Keratinocyte (primary cell): ENCODE measurements around the gene C16orf90. TPM values are rescaled to one million over a fixed set of nuclear protein-coding genes. Genes with fewer than 3 reads are reported as not detected.

Experiments used
- DNase-seq: peaks from one replicate; pipeline ENCODE4 v3.0.0-alpha.2; 2011; ENCODE audit warnings: low read depth, missing footprints, low spot score
- FAIRE-seq: peaks from 2 replicates; lab custom pipeline; 2011; peaks lifted over from hg19 to GRCh38; lab: Jason Lieb, UNC
- H2AFZ ChIP-seq: 2 replicates; pipeline ENCODE4 v1.6.0; 2012; ENCODE audit warnings: low read length, control low read depth, inconsistent platforms; ENCODE audit not compliant: control insufficient read depth
- H3K27ac ChIP-seq: 2 replicates; pipeline ENCODE4 v1.5.1; 2011; ENCODE audit warnings: low read length; ENCODE audit not compliant: control insufficient read depth, insufficient read depth
- H3K27me3 ChIP-seq: 3 replicates; pipeline ENCODE4 v1.6.0; 2011; ENCODE audit warnings: low read length; ENCODE audit not compliant: control insufficient read depth, insufficient read depth; ENCODE audit errors: extremely low read depth
- H3K36me3 ChIP-seq, 2 experiments: 2 replicates in 1 of 2; 3 replicates in 1 of 2; pipeline ENCODE4 v1.5.1; 2011; ENCODE audit warnings: low read length in 2 of 2, mild to moderate bottlenecking in 1 of 2; ENCODE audit not compliant: control insufficient read depth in 2 of 2, insufficient read depth in 2 of 2; ENCODE audit errors: extremely low read depth in 1 of 2
- H3K4me1 ChIP-seq: 3 replicates; pipeline ENCODE4 v1.5.1; 2011; ENCODE audit warnings: low read length; ENCODE audit not compliant: control insufficient read depth, insufficient read depth; ENCODE audit errors: extremely low read depth
- H3K4me2 ChIP-seq: 3 replicates; pipeline ENCODE4 v1.6.0; 2011; ENCODE audit warnings: low read depth, low read length; ENCODE audit not compliant: control insufficient read depth, insufficient read depth; ENCODE audit errors: extremely low read depth
- H3K4me3 ChIP-seq, 3 experiments: fragments of 200-600 bp in 1 of 3; sonication (generic) in 1 of 3; 2 replicates in 2 of 3; 3 replicates in 1 of 3; pipeline ENCODE4 v1.5.1; 2011 to 2016; ENCODE audit warnings: low read length in 3 of 3, mild to moderate bottlenecking in 3 of 3, control low read depth in 2 of 3, inconsistent platforms in 1 of 3, low read depth in 1 of 3, mixed read lengths in 1 of 3, mixed run types in 1 of 3, moderate library complexity in 1 of 3; ENCODE audit not compliant: control insufficient read depth in 2 of 3, insufficient read depth in 2 of 3; ENCODE audit errors: extremely low read depth in 1 of 3
- H3K79me2 ChIP-seq: 2 replicates; pipeline ENCODE4 v1.6.0; 2012; ENCODE audit warnings: low read length; ENCODE audit not compliant: control insufficient read depth, insufficient read depth
- H3K9ac ChIP-seq: 3 replicates; pipeline ENCODE4 v1.6.0; 2011; ENCODE audit warnings: low read length; ENCODE audit not compliant: control insufficient read depth, insufficient read depth; ENCODE audit errors: extremely low read depth
- H3K9me1 ChIP-seq: 3 replicates; pipeline ENCODE4 v1.6.0; 2011; ENCODE audit warnings: low read length; ENCODE audit not compliant: control insufficient read depth, insufficient read depth; ENCODE audit errors: extremely low read depth
- H3K9me3 ChIP-seq: 2 replicates; pipeline ENCODE4 v1.5.1; 2012; ENCODE audit warnings: low read depth, low read length; ENCODE audit not compliant: control insufficient read depth
- H4K20me1 ChIP-seq: 3 replicates; pipeline ENCODE4 v1.6.0; 2011; ENCODE audit warnings: low read length; ENCODE audit not compliant: control insufficient read depth, insufficient read depth; ENCODE audit errors: extremely low read depth
- CTCF ChIP-seq, 3 experiments: IDR thresholded peaks in 1 of 3; conservative IDR thresholded peaks in 1 of 3; optimal IDR thresholded peaks in 1 of 3; 2 replicates in 2 of 3; 3 replicates in 1 of 3; pipeline versions ENCODE3 to v1.5.1; 2011; ENCODE audit warnings: low read length in 3 of 3, mild to moderate bottlenecking in 3 of 3, moderate library complexity in 2 of 3, control low read depth in 1 of 3, inconsistent platforms in 1 of 3; ENCODE audit not compliant: insufficient read depth in 2 of 3; ENCODE audit errors: extremely low read depth in 1 of 3
- EZH2 ChIP-seq: IDR thresholded peaks from one replicate; pipeline ENCODE4 v1.6.1; 2012; ENCODE audit warnings: inconsistent platforms, mild to moderate bottlenecking, low read length, moderate library complexity
- dilution Hi-C: fragments of 300-500 bp; cut with MboI; formaldehyde crosslinking; loops from one replicate; pipeline ENCODE4 v1.7.0; 2020; ENCODE audit warnings: low sequenced_read_pairs; ENCODE audit not compliant: extremely low pct_ligation_motif_present
- polyA plus RNA-seq, 5 experiments: library from polyadenylated mRNA; depleted of rRNA in 3 of 5; stranded (reverse) in 3 of 5; stranded (forward) in 1 of 5; unstranded in 1 of 5; fragments of >200 nt; gene quantifications; 1 replicate in 1 of 5; 2 replicates in 3 of 5; 3 replicates in 1 of 5; pipeline versions ENCODE4 v1.2.1 to v1.2.3, GENCODE V29; 2011 to 2012; ENCODE audit warnings: missing spikeins in 2 of 5, low read depth in 1 of 5, low replicate concordance in 1 of 5

Gene C16orf90
- polyA plus RNA-seq, 1 donor (not counting 4 experiments of a cell fraction or from before 2014, with no cell fraction given) = not detected

GRCh38 chr16:3454631-3455147 lies 40.6 kb downstream of the C16orf90 start:
- H3K4me2 ChIP-seq = no peak overlapping the region
- no peak for DNase-seq
- no peak overlapping the region for H3K4me3 ChIP-seq
- TF ChIP-seq CTCF (optimal IDR thresholded peaks at IDR 0.05 in 1 of 3, IDR thresholded peaks at IDR 0.05 in 1 of 3, conservative IDR thresholded peaks at IDR 0.05 in 1 of 3; ENCODE audit: extremely low read depth in 1 of 3, insufficient read depth in 2 of 3, low read length in 3 of 3) (no peak), EZH2 (no peak)
- H3K9me1 ChIP-seq = no peaks in the 10 kb centered on the region
- no peak overlapping the region for H2AFZ ChIP-seq
- dilution Hi-C loops = no loop called here
- no peaks in the 10 kb centered on the region for H3K27me3 ChIP-seq
- peaks cover 16% of the 10 kb centered on the region for H3K4me1 ChIP-seq
- no peak for FAIRE-seq
- peaks cover 16% of the 10 kb centered on the region for H3K79me2 ChIP-seq
- no peak overlapping the region for H3K27ac ChIP-seq
- no peak overlapping the region for H3K9ac ChIP-seq
- no peaks in the 10 kb centered on the region for H3K9me3 ChIP-seq
- no peaks in the 10 kb centered on the region for H4K20me1 ChIP-seq
- H3K36me3 ChIP-seq = no peaks in the 10 kb centered on the region

- dilution Hi-C loops = no loop called here
- Histone ChIP-seq H3K4me2 (no peak overlapping the region), H2AFZ (no peak overlapping the region), H3K79me2 (peaks cover 10% of the 10 kb centered on the region), H3K4me3 (no peak overlapping the region), H3K9me3 (no peaks in the 10 kb centered on the region), H3K27me3 (no peaks in the 10 kb centered on the region), H3K4me1 (peaks cover 11% of the 10 kb centered on the region), H3K9ac (no peak overlapping the region), H3K36me3 (no peaks in the 10 kb centered on the region), H3K27ac (no peak overlapping the region), H3K9me1 (no peaks in the 10 kb centered on the region), H4K20me1 (no peaks in the 10 kb centered on the region)
- no peak for FAIRE-seq
- no peak for TF ChIP-seq CTCF (optimal IDR thresholded peaks at IDR 0.05 in 1 of 3, IDR thresholded peaks at IDR 0.05 in 1 of 3, conservative IDR thresholded peaks at IDR 0.05 in 1 of 3; ENCODE audit: extremely low read depth in 1 of 3, insufficient read depth in 2 of 3, low read length in 3 of 3)
- TF ChIP-seq EZH2 = no peak
- no peak for DNase-seq
Measured at GRCh38 chr16:3454093-3454492, 41.2 kb downstream of the C16orf90 start.
